Upper lobe of right lung (tissue), 1 donor: ENCODE results near the gene AGA. TPM values are rescaled to one million over a fixed set of nuclear protein-coding genes. Genes with fewer than 3 reads are reported as not detected.

Experiments
- ATAC-seq: fragments of 200-7000 bp; cut with Tn5 transposase; one replicate; pipeline ENCODE4 v1.9.1; 2020; ENCODE audit warnings: mild to moderate bottlenecking, moderate library complexity
- DNase-seq: peaks from one replicate; pipeline ENCODE4 v3.0.0-alpha.2; 2020
- H3K27ac ChIP-seq: fragments of 200-600 bp; one replicate; pipeline ENCODE4 v1.8.0; 2022
- H3K27me3 ChIP-seq: fragments of 200-600 bp; one replicate; pipeline ENCODE4 v1.8.0; 2022; ENCODE audit warnings: mild to moderate bottlenecking
- H3K36me3 ChIP-seq: fragments of 200-600 bp; one replicate; pipeline ENCODE4 v1.8.0; 2022
- H3K4me1 ChIP-seq: fragments of 200-600 bp; one replicate; pipeline ENCODE4 v1.8.0; 2022
- H3K4me3 ChIP-seq: fragments of 200-600 bp; one replicate; pipeline ENCODE4 v1.8.0; 2022; ENCODE audit warnings: mild to moderate bottlenecking
- H3K9me3 ChIP-seq: fragments of 200-600 bp; one replicate; pipeline ENCODE4 v1.8.0; 2022
- CTCF ChIP-seq: fragments of 200-600 bp; IDR thresholded peaks from one replicate; pipeline ENCODE4 v1.8.0; 2022; ENCODE audit warnings: antibody characterized with exemption
- intact Hi-C: fragments of 100-400 bp; cut with DNase I; formaldehyde crosslinking; loops from one replicate; pipeline ENCODE4 v1.11.0; 2022
- total RNA-seq: library from RNA; stranded (reverse); fragmentation: NEBNext Ultra II Directional; extraction: Animal tissue kit (Norgen Biotek cat#: 25700); gene quantifications from one replicate; pipeline ENCODE4 v1.2.1, GENCODE V29; 2021
- donor health status: DM: no; HTN: yes; CAD: no; lungs with severe emphysema.

AGA gene
- total RNA-seq, 1 donor from 2014 or later: 30.2 TPM

GRCh38 chr4:177447417-177448004, 5.3 kb upstream of the AGA start:
- Histone ChIP-seq H3K27me3 (no peaks in the 10 kb centered on the region), H3K36me3 (no peaks in the 10 kb centered on the region), H3K27ac (no peak overlapping the region), H3K4me3 (no peak overlapping the region), H3K9me3 (no peaks in the 10 kb centered on the region), H3K4me1 (peaks cover 5% of the 10 kb centered on the region)
- DNase-seq (no peak), ATAC-seq (no peak)
- TF ChIP-seq CTCF: no peak
- intact Hi-C loops: no loop called here

GRCh38 chr4:177446586-177446985, 4.3 kb upstream of the AGA start:
- H3K9me3 ChIP-seq: no peaks in the 10 kb centered on the region
- intact Hi-C loops: no loop called here
- no peak for TF ChIP-seq CTCF
- ATAC-seq: no peak
- no peak overlapping the region for H3K4me3 ChIP-seq
- no peaks in the 10 kb centered on the region for H3K27me3 ChIP-seq
- H3K27ac ChIP-seq: no peak overlapping the region
- no peak for DNase-seq
- peaks cover 5% of the 10 kb centered on the region for H3K4me1 ChIP-seq
- no peaks in the 10 kb centered on the region for H3K36me3 ChIP-seq

- intact Hi-C loops: no loop called here
- no peaks in the 10 kb centered on the region for H3K36me3 ChIP-seq
- DNase-seq: no peak
- no peaks in the 10 kb centered on the region for H3K9me3 ChIP-seq
- H3K4me3 ChIP-seq: no peak overlapping the region
- H3K27me3 ChIP-seq: no peaks in the 10 kb centered on the region
- no peak for TF ChIP-seq CTCF
- H3K27ac ChIP-seq: no peak overlapping the region
- ATAC-seq: no peak
- peaks cover 8% of the 10 kb centered on the region for H3K4me1 ChIP-seq
Measured at GRCh38 chr4:177444911-177445736, 2.9 kb upstream of the AGA start.

DNA sequence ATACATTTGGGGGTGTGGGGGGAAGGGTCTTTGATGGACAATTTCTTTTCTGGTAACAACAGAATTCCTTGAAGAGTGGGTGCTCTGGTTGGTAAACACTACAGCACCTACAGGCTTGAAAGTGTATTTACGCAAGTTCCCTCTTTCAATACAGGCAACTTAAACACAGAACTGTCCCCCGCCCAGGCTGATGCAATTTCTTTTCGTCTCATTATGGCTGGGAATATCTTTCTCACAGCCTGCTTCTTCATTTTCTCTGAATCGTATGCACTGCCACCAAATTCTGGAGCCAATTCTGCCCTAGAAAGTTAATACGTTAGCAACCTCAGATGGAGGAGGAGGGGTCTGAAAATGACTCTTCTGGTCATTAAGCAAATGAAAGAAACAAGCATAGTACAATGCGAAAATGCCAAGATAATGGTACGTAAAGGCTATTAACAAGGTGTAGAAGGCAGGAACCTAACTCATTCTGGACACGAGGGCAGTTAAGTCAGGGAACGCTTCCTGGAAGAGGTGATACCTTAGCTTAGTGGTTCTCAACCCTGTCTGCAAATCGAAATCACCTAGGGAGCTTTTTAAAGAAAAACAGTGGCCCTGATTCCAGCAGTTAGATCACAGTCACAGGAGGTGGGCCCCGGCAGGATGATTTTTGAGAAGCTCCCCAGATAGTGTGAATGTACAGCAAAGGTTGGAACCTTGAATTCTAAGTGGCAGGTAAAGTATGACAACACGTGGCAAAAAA, 1.0 kb downstream of the AGA start:
- H3K4me1 ChIP-seq: peaks cover 8% of the 10 kb centered on the region
- intact Hi-C loops: no loop called here
- no peak for DNase-seq
- peaks cover 30% of the 10 kb centered on the region for H3K36me3 ChIP-seq
- no peaks in the 10 kb centered on the region for H3K27me3 ChIP-seq
- peak overlapping the region; percentile 80 for H3K4me3 ChIP-seq
- TF ChIP-seq CTCF: peak; percentile 21
- H3K27ac ChIP-seq: peak overlapping the region; percentile 94
- peak; percentile 42 for ATAC-seq
- no peaks in the 10 kb centered on the region for H3K9me3 ChIP-seq

DNA sequence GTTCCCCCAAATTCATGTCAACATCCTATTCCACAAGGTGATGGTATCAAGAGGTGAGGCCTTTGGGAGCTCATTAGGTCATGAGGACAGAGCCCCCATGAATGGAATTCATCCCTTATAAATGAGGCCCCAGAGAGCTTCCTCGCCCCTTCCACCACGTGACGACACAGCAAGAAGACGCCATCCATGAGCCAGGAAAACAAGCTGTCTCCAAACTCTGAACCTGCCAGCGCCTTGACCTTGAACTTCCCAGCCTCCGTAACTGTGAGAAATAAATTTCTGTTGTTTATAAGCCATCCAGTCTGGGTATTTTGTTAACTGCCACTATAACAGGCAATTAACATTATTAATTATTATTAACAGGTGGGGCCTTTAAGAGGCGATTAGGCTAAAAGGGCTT, 5.8 kb downstream of the AGA start:
- ATAC-seq (no peak), DNase-seq (no peak)
- Histone ChIP-seq H3K4me3 (no peak overlapping the region), H3K27me3 (no peaks in the 10 kb centered on the region), H3K36me3 (peaks cover 58% of the 10 kb centered on the region), H3K9me3 (no peaks in the 10 kb centered on the region), H3K4me1 (peaks cover 2% of the 10 kb centered on the region), H3K27ac (no peak overlapping the region)
- TF ChIP-seq CTCF: no peak
- intact Hi-C loops: no loop called here
